Heart right ventricle (tissue), 16 donors: Measurements from ENCODE around the gene VPS37C. TPM values are rescaled to one million over a fixed set of nuclear protein-coding genes. Genes with fewer than 3 reads are reported as not detected.
A peak's percentile ranks its signal among the peaks of the same experiment; 100 is the strongest.

Source experiments
- ATAC-seq, 8 donors: fragments of 200-7000 bp; cut with Tn5 transposase; one replicate each; pipeline ENCODE4 v1.9.1; 2020; ENCODE audit warnings: mild to moderate bottlenecking in 8 of 8, moderate library complexity in 8 of 8, moderate number of reproducible peaks in 1 of 8
- DNase-seq, 2 donors: peaks; one replicate each; pipeline ENCODE4 v3.0.0-alpha.2; 2020
- H3K27ac ChIP-seq, 10 donors: fragments of 200-600 bp; sonication (generic) in 2 of 10; one replicate each; pipeline versions ENCODE4 v1.5.0 to v1.8.0; 2020 to 2022; ENCODE audit warnings: mild to moderate bottlenecking in 3 of 10
- H3K27me3 ChIP-seq, 7 donors: fragments of 200-600 bp; one replicate each; pipeline ENCODE4 v1.8.0; 2021 to 2022; ENCODE audit warnings: mild to moderate bottlenecking in 2 of 7
- H3K36me3 ChIP-seq, 9 donors: fragments of 200-600 bp; sonication (generic) in 1 of 9; one replicate each; pipeline versions ENCODE4 v1.5.0 to v1.8.0; 2020 to 2022; ENCODE audit warnings: mild to moderate bottlenecking in 2 of 9
- H3K4me1 ChIP-seq, 9 donors: fragments of 200-600 bp; sonication (generic) in 1 of 9; one replicate each; pipeline versions ENCODE4 v1.5.0 to v1.8.0; 2020 to 2022; ENCODE audit warnings: mild to moderate bottlenecking in 4 of 9
- H3K4me3 ChIP-seq, 10 donors: fragments of 200-600 bp; sonication (generic) in 2 of 10; one replicate each; pipeline versions ENCODE4 v1.5.0 to v1.8.0; 2020 to 2022; ENCODE audit warnings: mild to moderate bottlenecking in 7 of 10, moderate library complexity in 2 of 10
- H3K9me3 ChIP-seq, 11 donors: fragments of 200-600 bp in 10 of 11; sonication (generic) in 2 of 11; one replicate each; pipeline versions ENCODE4 v1.5.0 to v1.8.0; 2013 to 2022; ENCODE audit warnings: mild to moderate bottlenecking in 2 of 11, control low read depth in 1 of 11, moderate library complexity in 1 of 11
- CTCF ChIP-seq, 9 donors: fragments of 200-600 bp; sonication (generic) in 2 of 9; IDR thresholded peaks; one replicate each; pipeline versions ENCODE4 v1.5.0 to v1.8.0; 2021 to 2022; ENCODE audit warnings: antibody characterized with exemption in 9 of 9, mild to moderate bottlenecking in 5 of 9, moderate library complexity in 1 of 9
- WGBS, 2 donors: extraction: QIAGEN DNeasy Blood & Tissue Kit; methylation state at CpG; one replicate each; pipeline ENCODE4 v1.1.7; 2013; ENCODE audit warnings: inconsistent platforms in 1 of 2; 5-methylcytosine and 5-hydroxymethylcytosine counted together
- intact Hi-C, 10 donors: fragments of 100-400 bp; cut with DNase I; formaldehyde crosslinking; loops; one replicate each; pipeline versions ENCODE4 v1.11.1 to v1.14.2; 2022
- polyA plus RNA-seq, 2 donors: library from polyadenylated mRNA; stranded (reverse); fragments of 200-250 nt; gene quantifications; one replicate each; pipeline ENCODE4 v1.2.3, GENCODE V29; 2013
- total RNA-seq, 10 donors: library from RNA; stranded (reverse); fragmentation: NEBNext Ultra II Directional in 3 of 10; extraction: Animal tissue kit (Norgen Biotek cat#: 25700) in 3 of 10; gene quantifications; one replicate each; pipeline versions ENCODE4 v1.2.1 to v1.2.4, GENCODE V29; 2021 to 2023
- donor health status: Arrhythmogenic right ventricular cardiomyopathy.
- donor health status: ischemic (EF 13 %, LVEDD 7.1; RV severe dilation, severe dysfunction).
- donor health status: healthy with polysubstance abuse.
- donor health status: DM: no; HTN: yes; CAD: no.
- donor health status: DM: no; HTN: no; CAD: no.
- donor health status: ischemic (EF 25% LVEDD 6.9; RV normal size, moderate dysfunction).
- donor health status: ischemic (EF 25% LVEDD 5.7; RV mildly dilated, moderate dysfunction).
- donor health status: healthy.
- donor health status: DM: yes; HTN: yes; CAD: no.
- donor health status: Ischemic cardiomyopathy.
- donor health status: ischemic (EF 35%, LVEDD 5.7; RV mildly dilated, moderate dysfunction).
- donor health status: nonischemic (EF 11% LVEDD 7.7; RV severe dilation, severe dysfunction).
- donor health status: DM: yes; HTN: yes; CAD: no.
- donor health status: PGD.
- donor health status: ischemic (EF 29% LVEDD 5.4; RV normal size, mild dysfunction).
- donor health status: nonischemic (EF 23%, LVEDD 6.1; RV moderate dilation, normal function).

VPS37C gene
- total and polyA plus RNA-seq, 12 donors, result 7.7 to 21.8 (median 15.5) TPM

GRCh38 chr11:61172888-61173287, 11.7 kb upstream of the VPS37C start:
- DNase-seq, result no peak
- H3K9me3 ChIP-seq, result peaks cover 0 to 5% (median 0%) of the 10 kb centered on the region in 11 donors
- WGBS, 2 donors, result 89 to 92% methylated on average over 3 of the region's 3 CpGs
- no peak overlapping the region for H3K27ac ChIP-seq
- ATAC-seq, result no peak
- peaks cover 0 to 36% (median 7%) of the 10 kb centered on the region in 7 donors for H3K27me3 ChIP-seq
- intact Hi-C loops, result loop anchor here in 1 of 10 donors (10.0 kb wide), 1 partner anchor 338 kb away; no protein-coding TSS in a partner anchor
- no peaks in the 10 kb centered on the region for H3K36me3 ChIP-seq
- no peak for TF ChIP-seq CTCF (IDR thresholded peaks at IDR 0.05)
- no peak overlapping the region for H3K4me3 ChIP-seq
- peaks cover 0 to 26% (median 0%) of the 10 kb centered on the region in 9 donors for H3K4me1 ChIP-seq

GRCh38 chr11:61172356-61172755, 11.1 kb upstream of the VPS37C start:
- peaks cover 0 to 32% (median 0%) of the 10 kb centered on the region in 9 donors for H3K4me1 ChIP-seq
- ATAC-seq (no peak), DNase-seq (no peak)
- TF ChIP-seq CTCF (IDR thresholded peaks at IDR 0.05), result no peak
- H3K4me3 ChIP-seq, result no peak overlapping the region
- peaks cover 0 to 5% (median 0%) of the 10 kb centered on the region in 11 donors for H3K9me3 ChIP-seq
- WGBS, 2 donors, result 67 to 72% methylated on average over 5 of the region's 5 CpGs
- H3K27ac ChIP-seq, result peak overlapping the region in 1 of 10 donors; percentile 53
- intact Hi-C loops, result loop anchor here in 1 of 10 donors (10.0 kb wide), 1 partner anchor 338 kb away; no protein-coding TSS in a partner anchor
- peaks cover 0 to 36% (median 3%) of the 10 kb centered on the region in 7 donors for H3K27me3 ChIP-seq
- H3K36me3 ChIP-seq, result no peaks in the 10 kb centered on the region

GRCh38 chr11:61171907-61172306, 10.7 kb upstream of the VPS37C start:
- ATAC-seq (no peak), DNase-seq (no peak)
- Histone ChIP-seq H3K4me1 (peaks cover 0 to 33% (median 0%) of the 10 kb centered on the region in 9 donors), H3K9me3 (peaks cover 0 to 5% (median 0%) of the 10 kb centered on the region in 11 donors), H3K27me3 (peaks cover 0 to 36% (median 0%) of the 10 kb centered on the region in 7 donors), H3K4me3 (no peak overlapping the region), H3K36me3 (no peaks in the 10 kb centered on the region), H3K27ac (peak overlapping the region in 1 of 10 donors; percentile 53)
- no peak for TF ChIP-seq CTCF (IDR thresholded peaks at IDR 0.05)
- 75 to 79% methylated on average over 3 of the region's 3 CpGs for WGBS, 2 donors
- intact Hi-C loops, result loop anchor here in 1 of 10 donors (10.0 kb wide), 1 partner anchor 337 kb away; no protein-coding TSS in a partner anchor

GRCh38 chr11:61170566-61170965, 9.3 kb upstream of the VPS37C start:
- DNase-seq (no peak), ATAC-seq (no peak)
- intact Hi-C loops, result loop anchor here in 1 of 10 donors (10.0 kb wide), 1 partner anchor 336 kb away; no protein-coding TSS in a partner anchor
- TF ChIP-seq CTCF (IDR thresholded peaks at IDR 0.05), result no peak
- Histone ChIP-seq H3K27me3 (peaks cover 0 to 30% (median 0%) of the 10 kb centered on the region in 7 donors), H3K9me3 (peaks cover 0 to 5% (median 0%) of the 10 kb centered on the region in 11 donors), H3K4me3 (no peak overlapping the region), H3K36me3 (no peaks in the 10 kb centered on the region), H3K27ac (no peak overlapping the region), H3K4me1 (peaks cover 0 to 33% (median 0%) of the 10 kb centered on the region in 9 donors)
- WGBS, 2 donors, result 73 to 75% methylated on average over 9 of the region's 9 CpGs
